GM23338 (cell line): Measurements from ENCODE around the gene ZER1. TPM values are rescaled to one million over a fixed set of nuclear protein-coding genes. Genes with fewer than 3 reads are reported as not detected.

Source experiments
- ATAC-seq: fragments of 200-7000 bp; cut with Tn5 transposase; 3 replicates; pipeline ENCODE4 v1.9.1; 2020
- DNase-seq: peaks from one replicate; pipeline ENCODE4 v3.0.0-alpha.2; 2015; ENCODE audit warnings: low spot score
- H2AFZ ChIP-seq: fragments of 200-600 bp; sonication (generic); 2 replicates; pipeline ENCODE4 v1.8.0; 2016; ENCODE audit warnings: antibody characterized with exemption, mild to moderate bottlenecking, moderate library complexity
- H3F3A ChIP-seq: fragments of 200-600 bp; sonication (generic); replicated peaks from 2 replicates; pipeline ENCODE4 v1.8.0; 2017; ENCODE audit warnings: antibody characterized with exemption, mixed run types, low read depth
- H3K27ac ChIP-seq: fragments of 200-600 bp; sonication (generic); 2 replicates; pipeline ENCODE4 v1.6.1; 2016; ENCODE audit warnings: low read depth
- H3K27me3 ChIP-seq: fragments of 200-600 bp; sonication (generic); 2 replicates; pipeline ENCODE4 v1.8.0; 2016; ENCODE audit warnings: mild to moderate bottlenecking, mixed run types, moderate library complexity; ENCODE audit not compliant: insufficient read depth
- H3K36me3 ChIP-seq: fragments of 200-600 bp; sonication (generic); 2 replicates; pipeline ENCODE4 v1.8.0; 2016; ENCODE audit warnings: mild to moderate bottlenecking; ENCODE audit not compliant: insufficient read depth
- H3K4me1 ChIP-seq: fragments of 200-600 bp; sonication (generic); 2 replicates; pipeline ENCODE4 v1.8.0; 2016; ENCODE audit warnings: mild to moderate bottlenecking, moderate library complexity; ENCODE audit not compliant: insufficient read depth
- H3K4me2 ChIP-seq: fragments of 200-600 bp; sonication (generic); 2 replicates; pipeline ENCODE4 v1.7.1; 2017; ENCODE audit warnings: mixed run types
- H3K4me3 ChIP-seq: fragments of 200-600 bp; sonication (generic); 2 replicates; pipeline ENCODE4 v1.6.1; 2016; ENCODE audit warnings: mixed run types
- H3K79me2 ChIP-seq: fragments of 200-600 bp; sonication (generic); replicated peaks from 2 replicates; pipeline ENCODE4 v1.8.0; 2017; ENCODE audit warnings: mild to moderate bottlenecking; ENCODE audit not compliant: insufficient read depth
- H3K9me2 ChIP-seq: fragments of 200-600 bp; sonication (generic); 2 replicates; pipeline ENCODE4 v1.8.0; 2017; ENCODE audit not compliant: insufficient read depth
- H4K20me1 ChIP-seq: fragments of 200-600 bp; sonication (generic); replicated peaks from 2 replicates; pipeline ENCODE4 v1.8.0; 2017; ENCODE audit warnings: mild to moderate bottlenecking; ENCODE audit not compliant: insufficient read depth
- H3K27ac Mint-ChIP-seq: 2 replicates; pipeline ENCODE4 v1.8.0; 2020; ENCODE audit warnings: inconsistent platforms, mild to moderate bottlenecking, moderate library complexity, mixed read lengths
- H3K27me3 Mint-ChIP-seq: 3 replicates; pipeline ENCODE4 v1.8.0; 2022; ENCODE audit warnings: low read depth, mild to moderate bottlenecking, moderate library complexity, mixed read lengths, inconsistent platforms; ENCODE audit not compliant: insufficient read depth, poor library complexity
- H3K36me3 Mint-ChIP-seq: 3 replicates; pipeline ENCODE4 v1.8.0; 2021; ENCODE audit warnings: low read depth, mild to moderate bottlenecking, inconsistent platforms, moderate library complexity, mixed read lengths
- H3K4me1 Mint-ChIP-seq: 3 replicates; pipeline ENCODE4 v1.8.0; 2020; ENCODE audit warnings: mild to moderate bottlenecking, inconsistent platforms, mixed read lengths
- H3K4me3 Mint-ChIP-seq: 3 replicates; pipeline ENCODE4 v1.8.0; 2021; ENCODE audit warnings: moderate library complexity, mild to moderate bottlenecking, inconsistent platforms, mixed read lengths
- H3K9me3 Mint-ChIP-seq: 3 replicates; pipeline ENCODE4 v1.8.0; 2020; ENCODE audit warnings: moderate library complexity, mild to moderate bottlenecking, inconsistent platforms, mixed read lengths
- CREB1 ChIP-seq: fragments of 250-450 bp; sonication (Bioruptor Pico); IDR thresholded peaks from 2 replicates; pipeline ENCODE4 v1.5.0; 2020; ENCODE audit warnings: low read depth, mild to moderate bottlenecking, moderate library complexity
- CTCF ChIP-seq, 2 experiments: fragments of 200-600 bp in 1 of 2; sonication (generic) in 1 of 2; conservative IDR thresholded peaks; 2 replicates each; pipeline versions ENCODE4 v1.5.1 to v1.6.1; 2016 to 2017; ENCODE audit warnings: antibody characterized with exemption in 2 of 2, low read depth in 2 of 2, mild to moderate bottlenecking in 2 of 2, moderate library complexity in 1 of 2
- ETS1 ChIP-seq: IDR thresholded peaks from 2 replicates; pipeline ENCODE4 v1.6.1; 2016; ENCODE audit warnings: antibody characterized with exemption
- EZH2phosphoT487 ChIP-seq: fragments of 200-600 bp; sonication (generic); IDR thresholded peaks from one replicate; pipeline ENCODE4 v1.8.1; 2018; ENCODE audit warnings: antibody characterized with exemption; ENCODE audit not compliant: unreplicated experiment
- JUNB ChIP-seq: IDR thresholded peaks from one replicate; pipeline ENCODE4 v1.6.1; 2016; ENCODE audit warnings: antibody characterized with exemption; ENCODE audit not compliant: unreplicated experiment
- NANOG ChIP-seq: IDR thresholded peaks from 2 replicates; pipeline ENCODE4 v1.6.1; 2016; ENCODE audit warnings: antibody characterized with exemption, borderline replicate concordance
- POLR2AphosphoS5 ChIP-seq: IDR thresholded peaks from 2 replicates; pipeline ENCODE4 v1.6.1; 2016; ENCODE audit warnings: antibody characterized with exemption, low read depth
- REST ChIP-seq: IDR thresholded peaks from one replicate; pipeline ENCODE4 v1.6.1; 2018; ENCODE audit warnings: antibody characterized with exemption; ENCODE audit not compliant: unreplicated experiment
- STAT1 ChIP-seq: IDR thresholded peaks from one replicate; pipeline ENCODE4 v1.6.1; 2016; ENCODE audit warnings: antibody characterized with exemption; ENCODE audit not compliant: unreplicated experiment
- ZNF114 ChIP-seq: fragments of 250-450 bp; sonication (Bioruptor Pico); IDR thresholded peaks from 2 replicates; pipeline ENCODE4 v1.5.0; 2020; ENCODE audit warnings: mild to moderate bottlenecking, moderate library complexity
- ZNF331 ChIP-seq: fragments of 250-450 bp; sonication (Bioruptor Pico); IDR thresholded peaks from 2 replicates; pipeline ENCODE4 v1.5.0; 2020; ENCODE audit warnings: low read depth, mild to moderate bottlenecking, moderate library complexity
- polyA plus RNA-seq: library from polyadenylated mRNA; unstranded; fragments of >200 nt; fragmentation: Nextera tagmentation; extraction: Ambion mirVana; gene quantifications from 2 replicates; pipeline ENCODE4 v1.2.1, GENCODE V29; 2016
- total RNA-seq: library from RNA; depleted of rRNA; stranded (reverse); fragments of >200 nt; shearing (Covaris generic); gene quantifications from 2 replicates; pipeline ENCODE4 v1.2.3, GENCODE V29; 2014

The ZER1 gene
- total and polyA plus RNA-seq, 2 experiments from 2014 or later: 7.0 to 23.9 TPM

- TF ChIP-seq ETS1 (no peak), CTCF (conservative IDR thresholded peaks at IDR 0.05; ENCODE audit: low read depth in 2 of 2) (no peak), NANOG (no peak), ZNF114 (no peak), EZH2phosphoT487 (no peak), REST (no peak), JUNB (no peak), ZNF331 (CRISPR knock-in tag) (no peak), POLR2AphosphoS5 (no peak), CREB1 (CRISPR knock-in tag) (no peak)
Observed at GRCh38 chr9:128716581-128717254, 55.0 kb downstream of the ZER1 start (continued).

- H4K20me1 ChIP-seq: no peaks in the 10 kb centered on the region; the same call in 1 of the 2 replicates
- H3K9me2 ChIP-seq: no peaks in the 10 kb centered on the region
- Mint-ChIP-seq H3K27ac (no peak overlapping the region), H3K4me3 (no peak overlapping the region), H3K9me3 (no peaks in the 10 kb centered on the region), H3K36me3 (peaks cover 5% of the 10 kb centered on the region; the same call in 2 of the 3 replicates), H3K27me3 (peaks cover 14% of the 10 kb centered on the region), H3K4me1 (no peaks in the 10 kb centered on the region; the same call in 2 of the 3 replicates)
- H3K27ac ChIP-seq: no peak overlapping the region
- H2AFZ ChIP-seq: no peak overlapping the region
- no peak for DNase-seq
- no peaks in the 10 kb centered on the region for H3K36me3 ChIP-seq
- H3K79me2 ChIP-seq: no peaks in the 10 kb centered on the region
- no peaks in the 10 kb centered on the region for H3K4me1 ChIP-seq
- H3K27me3 ChIP-seq: no peaks in the 10 kb centered on the region
- no peak overlapping the region for H3K4me3 ChIP-seq
- no peak overlapping the region for H3K4me2 ChIP-seq
- no peak for ATAC-seq
- H3F3A ChIP-seq: no peaks in the 10 kb centered on the region
- TF ChIP-seq CTCF (conservative IDR thresholded peaks at IDR 0.05; ENCODE audit: low read depth in 2 of 2): no peak
- TF ChIP-seq ZNF114: no peak
- TF ChIP-seq POLR2AphosphoS5: no peak
- TF ChIP-seq JUNB: no peak
- no peak for TF ChIP-seq CREB1 (CRISPR knock-in tag)
- TF ChIP-seq REST: no peak
- TF ChIP-seq EZH2phosphoT487: no peak
- TF ChIP-seq STAT1: no peak
- no peak for TF ChIP-seq NANOG
Observed at GRCh38 chr9:128715436-128715750, 56.3 kb downstream of the ZER1 start.
